HG03469 (cell line): ENCODE measurements around the gene MRPL10.

Experiments
- ATAC-seq: cut with Tn5 transposase; IDR thresholded peaks from one replicate; pipeline ENCODE4 v1.9.1; 2021; ENCODE audit warnings: mild to moderate bottlenecking, moderate library complexity, moderate number of reproducible peaks; ENCODE audit not compliant: unreplicated experiment

MRPL10 gene

GRCh38 chr17:47815106-47815918 is 16.0 kb downstream of the MRPL10 start:
- ATAC-seq, result no peak

GRCh38 chr17:47813512-47814031 is 17.8 kb downstream of the MRPL10 start:
- ATAC-seq, result no peak

- no peak for ATAC-seq
Measured at GRCh38 chr17:47813077-47813476, 18.3 kb downstream of the MRPL10 start.

GRCh38 chr17:47812146-47812920 is 19.0 kb downstream of the MRPL10 start:
- no peak for ATAC-seq

- no peak for ATAC-seq
Measured at GRCh38 chr17:47811709-47812108, 19.6 kb downstream of the MRPL10 start.

- ATAC-seq, result no peak
Measured at GRCh38 chr17:47810901-47811635, 20.3 kb downstream of the MRPL10 start.

GRCh38 chr17:47810200-47810821 is 21.0 kb downstream of the MRPL10 start:
- ATAC-seq, result no peak

GRCh38 chr17:47808830-47809480 is 22.4 kb downstream of the MRPL10 start:
- no peak for ATAC-seq

- no peak for ATAC-seq
Measured at GRCh38 chr17:47808036-47808829, 23.1 kb downstream of the MRPL10 start.

- no peak for ATAC-seq
Measured at GRCh38 chr17:47807421-47807820, 23.9 kb downstream of the MRPL10 start.

- no peak for ATAC-seq
Measured at GRCh38 chr17:47806913-47807255, 24.5 kb downstream of the MRPL10 start.

- ATAC-seq, result no peak
Measured at GRCh38 chr17:47806026-47806912, 25.1 kb downstream of the MRPL10 start.

GRCh38 chr17:47804461-47804860 is 26.9 kb downstream of the MRPL10 start:
- no peak for ATAC-seq

GRCh38 chr17:47803751-47804150 is 27.6 kb downstream of the MRPL10 start:
- ATAC-seq, result no peak

- no peak for ATAC-seq
Measured at GRCh38 chr17:47803201-47803600, 28.1 kb downstream of the MRPL10 start.

- no peak for ATAC-seq
Measured at GRCh38 chr17:47802341-47803022, 28.9 kb downstream of the MRPL10 start.

GRCh38 chr17:47801906-47802305 is 29.4 kb downstream of the MRPL10 start:
- ATAC-seq, result no peak

GRCh38 chr17:47801176-47801765 is 30.1 kb downstream of the MRPL10 start:
- ATAC-seq, result no peak
